SH-SY5Y (cell line): ENCODE results near the gene ZNF548.

Source experiments
- GATA2 ChIP-seq: IDR thresholded peaks from 2 replicates; pipeline ENCODE4 v1.6.1; 2011; ENCODE audit warnings: mild to moderate bottlenecking, low read depth, low read length
- GATA3 ChIP-seq: IDR thresholded peaks from 2 replicates; pipeline ENCODE4 v1.6.1; 2011; ENCODE audit warnings: low read depth, mild to moderate bottlenecking, low read length, moderate library complexity

GRCh38 chr19:57366776-57367175 is 22.9 kb upstream of the ZNF548 start:
- TF ChIP-seq GATA3 (no peak), GATA2 (no peak)
